ENCODE results near the gene MELTF. TPM values are rescaled to one million over a fixed set of nuclear protein-coding genes. Genes with fewer than 3 reads are reported as not detected.

MELTF gene
- total and polyA plus RNA-seq, 7 experiments from 2014 or later = 0.09 to 7.6 (median 1.8) TPM; not detected in 1

DNA sequence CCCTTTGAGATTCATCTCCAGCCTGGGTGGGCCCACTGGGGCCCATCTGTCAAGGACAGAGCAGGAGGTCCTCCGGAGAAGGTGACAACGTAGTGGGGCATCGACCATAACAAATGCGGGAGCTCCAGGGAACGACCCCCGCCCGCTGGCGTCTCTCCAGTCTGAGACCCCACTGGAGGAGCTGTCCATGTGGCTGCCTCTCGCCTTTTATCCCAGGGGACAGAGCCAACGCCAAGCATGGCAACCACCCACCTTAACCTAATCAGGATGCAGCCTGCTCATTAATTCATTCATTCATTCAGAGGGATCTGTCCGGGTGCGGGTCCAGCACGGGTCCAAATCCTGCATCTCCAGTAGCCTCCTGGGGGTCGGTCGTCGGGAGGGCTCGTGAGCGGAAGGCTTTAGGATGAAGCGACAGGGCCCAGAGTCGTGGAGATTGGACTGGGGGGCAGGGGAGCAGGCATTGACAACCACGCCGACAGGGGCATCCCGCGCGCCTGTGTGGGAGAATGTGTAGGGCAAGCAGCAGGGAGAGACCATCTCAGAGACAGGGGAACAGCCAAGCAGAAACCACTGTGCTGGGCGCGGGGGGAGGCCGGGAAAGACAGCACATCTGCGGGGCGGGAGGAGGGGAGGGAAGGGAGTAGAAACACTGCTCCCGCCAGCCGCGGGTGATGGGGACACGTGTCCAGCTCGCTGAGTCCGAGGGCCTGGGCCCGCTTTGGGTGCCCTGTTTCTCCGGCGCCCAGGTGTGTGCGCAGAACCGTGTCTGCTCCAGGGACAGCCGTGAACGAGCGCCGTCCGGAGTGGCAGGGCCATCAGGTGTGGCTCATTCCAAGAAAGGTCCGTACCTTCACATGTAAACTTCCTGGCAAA, 62.9 kb downstream of the MELTF start:
- ATAC-seq (no peak), DNase-seq (no peak)
- Histone ChIP-seq H3K9me3 (ENCODE audit: control insufficient read depth in 2 of 3, low read length in 3 of 3) (no peaks in the 10 kb centered on the region), H3K27ac (ENCODE audit: low read depth, low read length) (no peak overlapping the region), H3K4me3 (ENCODE audit: low read length) (no peak overlapping the region), H3K4me1 (ENCODE audit: control insufficient read depth in 2 of 2, insufficient read depth in 2 of 2, low read length in 2 of 2) (no peaks in the 10 kb centered on the region), H3K27me3 (ENCODE audit: control insufficient read depth in 2 of 2, insufficient read depth in 2 of 2, low read length in 2 of 2) (no peaks in the 10 kb centered on the region), H3K36me3 (ENCODE audit: control insufficient read depth in 2 of 3, insufficient read depth in 3 of 3, low read length in 3 of 3) (no peaks in the 10 kb centered on the region)
- H3K36me3 Mint-ChIP-seq = peaks cover 0 to 14% (median 0%) of the 10 kb centered on the region in 5 donors
- H3K27me3 Mint-ChIP-seq = peaks cover 0 to 12% (median 4%) of the 10 kb centered on the region in 5 donors
- H3K4me3 Mint-ChIP-seq = peak overlapping the region in 6 of 10 donors; percentile 12 to 80 (median 41)
- CTCF ChIA-PET = no interaction called here
- H3K4me1 Mint-ChIP-seq = peaks cover 0 to 14% (median 6%) of the 10 kb centered on the region in 7 donors
- no peak overlapping the region for H3K27ac Mint-ChIP-seq
- no peaks in the 10 kb centered on the region for H3K9me3 Mint-ChIP-seq
- POLR2A ChIA-PET = no interaction called here
- intact Hi-C loops (cut with micrococcal nuclease) = no loop called here

DNA sequence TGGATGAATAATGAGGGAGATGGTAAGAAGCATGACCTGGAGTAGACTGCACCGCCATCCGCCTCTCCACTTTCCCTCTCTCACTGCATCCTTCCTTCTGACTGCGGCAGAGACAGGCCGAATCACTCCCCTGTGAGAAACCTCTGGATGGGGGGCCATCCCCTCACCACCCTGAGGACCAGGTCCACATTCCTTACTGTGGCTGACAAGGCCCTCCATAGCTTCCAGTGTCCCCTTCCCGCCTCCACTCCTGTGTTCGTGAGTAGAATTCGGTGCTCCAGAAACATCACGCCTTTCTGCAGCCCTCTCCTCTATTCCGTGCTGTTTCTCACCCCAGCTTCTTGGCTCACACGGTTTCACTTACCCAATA, 63.8 kb downstream of the MELTF start:
- Histone ChIP-seq H3K4me1 (ENCODE audit: control insufficient read depth in 2 of 2, insufficient read depth in 2 of 2, low read length in 2 of 2) (no peaks in the 10 kb centered on the region), H3K36me3 (ENCODE audit: control insufficient read depth in 2 of 3, insufficient read depth in 3 of 3, low read length in 3 of 3) (no peaks in the 10 kb centered on the region), H3K9me3 (ENCODE audit: control insufficient read depth in 2 of 3, low read length in 3 of 3) (no peaks in the 10 kb centered on the region), H3K4me3 (ENCODE audit: low read length) (no peak overlapping the region), H3K27ac (ENCODE audit: low read depth, low read length) (no peak overlapping the region), H3K27me3 (ENCODE audit: control insufficient read depth in 2 of 2, insufficient read depth in 2 of 2, low read length in 2 of 2) (no peaks in the 10 kb centered on the region)
- H3K9me3 Mint-ChIP-seq = no peaks in the 10 kb centered on the region
- peaks cover 0 to 14% (median 6%) of the 10 kb centered on the region in 7 donors for H3K4me1 Mint-ChIP-seq
- no peak overlapping the region for H3K4me3 Mint-ChIP-seq
- H3K27me3 Mint-ChIP-seq = peaks cover 0 to 6% (median 4%) of the 10 kb centered on the region in 5 donors
- DNase-seq = no peak
- no peak for ATAC-seq
- H3K27ac Mint-ChIP-seq = no peak overlapping the region
- intact Hi-C loops (cut with micrococcal nuclease) = no loop called here
- ChIA-PET POLR2A (no interaction called here), CTCF (no interaction called here)
- peaks cover 0 to 14% (median 0%) of the 10 kb centered on the region in 5 donors for H3K36me3 Mint-ChIP-seq

DNA sequence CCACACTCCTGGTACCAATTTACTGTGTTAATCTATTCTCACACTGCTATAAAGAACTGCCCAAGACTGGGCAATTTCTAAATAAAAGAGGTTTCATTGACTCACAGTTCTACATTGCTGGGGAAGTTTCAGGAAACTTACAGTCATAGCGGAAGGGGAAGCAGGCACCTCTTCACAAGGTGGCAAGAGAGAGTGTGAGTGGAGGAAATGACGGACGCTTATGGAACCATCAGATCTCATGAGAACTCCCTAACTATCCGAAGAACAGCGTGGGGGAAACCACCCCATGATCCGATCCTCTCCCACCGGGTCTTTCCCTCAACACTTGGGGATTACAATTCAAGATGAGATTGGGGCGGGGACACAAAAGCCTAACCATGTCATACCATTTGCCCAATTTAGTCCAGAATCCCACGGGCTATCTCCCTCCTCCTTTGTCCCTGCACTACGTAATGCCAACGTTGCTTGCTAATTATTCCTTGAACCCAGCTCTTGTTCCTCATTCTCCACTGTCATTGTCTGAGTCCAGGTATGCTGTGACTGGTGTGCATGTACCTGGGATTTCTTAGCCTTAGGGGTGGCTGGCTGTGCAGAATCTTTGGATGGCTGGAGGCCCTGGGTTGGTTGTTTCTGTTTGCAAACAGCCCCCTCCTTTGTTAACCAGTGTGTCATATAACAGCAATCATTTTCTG, 64.4 kb downstream of the MELTF start:
- peaks cover 0 to 13% (median 5%) of the 10 kb centered on the region in 7 donors for H3K4me1 Mint-ChIP-seq
- no peaks in the 10 kb centered on the region for H3K9me3 ChIP-seq (ENCODE audit: control insufficient read depth in 2 of 3, low read length in 3 of 3)
- no peak overlapping the region for H3K27ac Mint-ChIP-seq
- H3K27me3 ChIP-seq (ENCODE audit: control insufficient read depth in 2 of 2, insufficient read depth in 2 of 2, low read length in 2 of 2) = no peaks in the 10 kb centered on the region
- ChIA-PET POLR2A (no interaction called here), CTCF (interaction anchor here (1.4 kb wide), 1 partner anchor 441 kb away, joined by 3 read pairs; no protein-coding TSS in a partner anchor)
- no peak overlapping the region for H3K4me3 ChIP-seq (ENCODE audit: low read length)
- ATAC-seq = no peak
- H3K36me3 ChIP-seq (ENCODE audit: control insufficient read depth in 2 of 3, insufficient read depth in 3 of 3, low read length in 3 of 3) = no peaks in the 10 kb centered on the region
- H3K4me3 Mint-ChIP-seq = no peak overlapping the region
- peaks cover 0 to 14% (median 0%) of the 10 kb centered on the region in 5 donors for H3K36me3 Mint-ChIP-seq
- intact Hi-C loops (cut with micrococcal nuclease) = no loop called here
- H3K27ac ChIP-seq (ENCODE audit: low read depth, low read length) = no peak overlapping the region
- no peaks in the 10 kb centered on the region for H3K4me1 ChIP-seq (ENCODE audit: control insufficient read depth in 2 of 2, insufficient read depth in 2 of 2, low read length in 2 of 2)
- H3K9me3 Mint-ChIP-seq = no peaks in the 10 kb centered on the region
- no peak for DNase-seq
- peaks cover 0 to 4% (median 1%) of the 10 kb centered on the region in 5 donors for H3K27me3 Mint-ChIP-seq

DNA sequence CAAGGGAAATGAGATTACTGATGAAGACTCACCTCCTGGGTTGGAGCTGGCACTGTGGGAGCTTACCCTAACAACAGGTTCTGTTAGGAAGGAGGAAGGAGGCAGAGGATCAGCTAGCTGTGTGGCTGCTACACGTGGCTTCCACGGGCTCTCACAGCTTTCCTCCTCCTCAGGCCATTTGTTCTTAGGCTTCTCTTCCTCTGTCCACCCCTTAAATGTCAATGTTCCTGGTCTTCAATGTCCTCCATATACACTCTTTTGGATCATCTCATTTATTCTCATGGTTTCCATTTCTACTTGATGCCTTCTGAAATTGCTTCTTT, 66.0 kb downstream of the MELTF start:
- H3K9me3 Mint-ChIP-seq = no peaks in the 10 kb centered on the region
- no peak overlapping the region for H3K4me3 Mint-ChIP-seq
- no peaks in the 10 kb centered on the region for H3K9me3 ChIP-seq (ENCODE audit: control insufficient read depth in 2 of 3, low read length in 3 of 3)
- CTCF ChIA-PET = interaction anchor here (1.4 kb wide), 1 partner anchor 439 kb away, joined by 3 read pairs; no protein-coding TSS in a partner anchor
- intact Hi-C loops (cut with micrococcal nuclease) = no loop called here
- no peaks in the 10 kb centered on the region for H3K27me3 ChIP-seq (ENCODE audit: control insufficient read depth in 2 of 2, insufficient read depth in 2 of 2, low read length in 2 of 2)
- DNase-seq (no peak), ATAC-seq (no peak)
- H3K4me3 ChIP-seq (ENCODE audit: low read length) = no peak overlapping the region
- POLR2A ChIA-PET = no interaction called here
- no peaks in the 10 kb centered on the region for H3K36me3 ChIP-seq (ENCODE audit: control insufficient read depth in 2 of 3, insufficient read depth in 3 of 3, low read length in 3 of 3)
- no peaks in the 10 kb centered on the region for H3K4me1 ChIP-seq (ENCODE audit: control insufficient read depth in 2 of 2, insufficient read depth in 2 of 2, low read length in 2 of 2)
- peaks cover 0 to 14% (median 0%) of the 10 kb centered on the region in 5 donors for H3K36me3 Mint-ChIP-seq
- H3K27me3 Mint-ChIP-seq = peaks cover 0 to 4% (median 0%) of the 10 kb centered on the region in 5 donors
- H3K27ac ChIP-seq (ENCODE audit: low read depth, low read length) = no peak overlapping the region
- H3K27ac Mint-ChIP-seq = peak overlapping the region in 1 of 9 donors; percentile 20
- peaks cover 0 to 10% (median 5%) of the 10 kb centered on the region in 7 donors for H3K4me1 Mint-ChIP-seq

DNA sequence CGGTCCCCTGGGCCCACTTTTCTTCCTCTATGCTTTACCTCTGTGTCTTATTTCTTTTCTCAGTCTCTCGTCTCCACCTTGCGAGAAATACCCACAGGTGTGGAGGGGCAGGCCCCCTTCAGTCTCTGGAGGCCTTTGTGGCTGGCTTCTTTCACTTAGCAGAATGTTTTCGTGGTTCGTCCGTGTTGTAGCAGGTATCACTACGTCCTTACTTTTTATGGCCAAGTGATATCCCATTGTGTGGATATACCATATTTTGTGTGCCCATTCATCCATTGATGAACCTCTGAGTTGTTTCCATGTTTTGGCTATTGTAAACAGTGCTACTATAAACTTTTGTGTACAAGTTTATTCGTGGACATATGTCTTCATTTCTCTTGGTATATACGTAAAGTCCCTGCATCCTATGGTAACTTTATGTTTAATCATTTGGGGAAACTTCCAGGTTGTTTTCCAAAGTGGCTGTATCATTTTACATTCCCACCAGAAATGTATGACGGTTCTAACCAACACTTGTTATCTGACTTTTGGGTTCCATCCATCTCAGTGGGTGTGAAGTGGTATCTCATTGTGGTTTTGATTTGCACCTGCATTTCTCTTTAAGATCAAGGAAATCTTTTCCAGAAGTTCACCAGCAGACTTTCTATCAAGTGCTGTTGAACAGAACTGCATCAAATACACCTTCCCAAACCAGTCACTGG, 66.5 kb downstream of the MELTF start:
- DNase-seq = no peak
- POLR2A ChIA-PET = no interaction called here
- Histone ChIP-seq H3K27me3 (ENCODE audit: control insufficient read depth in 2 of 2, insufficient read depth in 2 of 2, low read length in 2 of 2) (no peaks in the 10 kb centered on the region), H3K4me3 (ENCODE audit: low read length) (no peak overlapping the region), H3K27ac (ENCODE audit: low read depth, low read length) (no peak overlapping the region), H3K36me3 (ENCODE audit: control insufficient read depth in 2 of 3, insufficient read depth in 3 of 3, low read length in 3 of 3) (no peaks in the 10 kb centered on the region), H3K4me1 (ENCODE audit: control insufficient read depth in 2 of 2, insufficient read depth in 2 of 2, low read length in 2 of 2) (no peaks in the 10 kb centered on the region), H3K9me3 (ENCODE audit: control insufficient read depth in 2 of 3, low read length in 3 of 3) (no peaks in the 10 kb centered on the region)
- no peaks in the 10 kb centered on the region for H3K9me3 Mint-ChIP-seq
- peaks cover 0 to 4% (median 0%) of the 10 kb centered on the region in 5 donors for H3K27me3 Mint-ChIP-seq
- CTCF ChIA-PET = no interaction called here
- intact Hi-C loops (cut with micrococcal nuclease) = no loop called here
- H3K4me3 Mint-ChIP-seq = no peak overlapping the region
- peaks cover 0 to 9% (median 5%) of the 10 kb centered on the region in 7 donors for H3K4me1 Mint-ChIP-seq
- H3K27ac Mint-ChIP-seq = no peak overlapping the region
- peaks cover 0 to 14% (median 0%) of the 10 kb centered on the region in 5 donors for H3K36me3 Mint-ChIP-seq
- no peak for ATAC-seq

DNA sequence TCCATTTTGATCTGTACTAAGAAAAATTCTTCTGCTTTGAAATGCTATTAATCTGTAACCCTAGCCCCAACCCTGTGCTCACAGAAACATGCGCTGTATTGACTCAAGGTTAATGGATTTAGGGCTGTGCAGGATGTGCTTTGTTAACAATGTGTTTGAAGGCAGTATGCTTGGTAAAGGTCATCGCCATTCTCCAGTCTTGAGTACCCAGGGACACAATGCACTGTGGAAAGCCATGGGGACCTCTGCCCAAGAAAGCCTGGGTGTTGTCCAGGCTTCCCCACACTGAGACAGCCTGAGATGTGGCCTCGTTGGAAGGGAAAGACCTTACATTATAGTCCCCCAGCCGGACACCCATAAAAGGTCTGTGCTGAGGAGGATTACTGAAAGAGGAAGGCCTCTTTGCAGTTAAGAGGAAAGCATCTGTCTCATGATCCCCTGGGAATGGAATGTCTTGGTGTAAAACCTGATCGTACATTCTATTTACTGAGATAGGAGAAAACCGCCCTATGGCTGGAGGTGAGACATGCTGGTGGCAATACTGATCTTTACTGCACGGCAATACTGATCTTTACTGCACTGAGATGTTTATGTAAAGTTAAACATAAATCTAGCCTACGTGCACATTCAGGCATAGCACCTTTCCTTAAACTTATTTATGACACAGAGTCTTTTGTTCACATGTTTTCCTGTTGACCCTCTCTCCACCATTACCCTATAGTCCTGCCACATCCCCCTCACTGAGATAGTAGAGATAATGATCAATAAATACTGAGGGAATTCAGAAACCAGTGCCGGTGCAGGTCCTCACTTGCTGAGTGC, 67.3 kb downstream of the MELTF start:
- Mint-ChIP-seq H3K27ac (no peak overlapping the region), H3K4me3 (no peak overlapping the region), H3K4me1 (peaks cover 0 to 4% (median 0%) of the 10 kb centered on the region in 7 donors), H3K36me3 (peaks cover 0 to 11% (median 0%) of the 10 kb centered on the region in 5 donors), H3K9me3 (no peaks in the 10 kb centered on the region), H3K27me3 (no peaks in the 10 kb centered on the region)
- H3K27ac ChIP-seq (ENCODE audit: low read depth, low read length) = no peak overlapping the region
- no peak for ATAC-seq
- CTCF ChIA-PET = no interaction called here
- POLR2A ChIA-PET = no interaction called here
- no peaks in the 10 kb centered on the region for H3K36me3 ChIP-seq (ENCODE audit: control insufficient read depth in 2 of 3, insufficient read depth in 3 of 3, low read length in 3 of 3)
- H3K4me1 ChIP-seq (ENCODE audit: control insufficient read depth in 2 of 2, insufficient read depth in 2 of 2, low read length in 2 of 2) = no peaks in the 10 kb centered on the region
- intact Hi-C loops (cut with micrococcal nuclease) = no loop called here
- H3K9me3 ChIP-seq (ENCODE audit: control insufficient read depth in 2 of 3, low read length in 3 of 3) = no peaks in the 10 kb centered on the region
- no peak for DNase-seq
- H3K4me3 ChIP-seq (ENCODE audit: low read length) = no peak overlapping the region
- no peaks in the 10 kb centered on the region for H3K27me3 ChIP-seq (ENCODE audit: control insufficient read depth in 2 of 2, insufficient read depth in 2 of 2, low read length in 2 of 2)
